PC-9 (cell line): Measurements from ENCODE around the gene MAST2. TPM values are rescaled to one million over a fixed set of nuclear protein-coding genes. Genes with fewer than 3 reads are reported as not detected.

Experiments
- BruUV-seq: library from RNA; stranded (reverse); fragments of 400-500 nt; replicated peaks from 2 replicates; lab custom pipeline; 2021; lab: Mats Ljungman, UMichigan
- CTCF ChIA-PET: fragments of 300-600 bp; sonication (Branson Sonifier 250); formaldehyde crosslinking; loops from one replicate; lab custom pipeline; 2022; ENCODE audit warnings: antibody characterized with exemption; lab: Charles Lee
- POLR2A ChIA-PET: fragments of 300-600 bp; sonication (Branson Sonifier 250); formaldehyde crosslinking; loops from one replicate; lab custom pipeline; 2022; ENCODE audit warnings: antibody characterized with exemption; ENCODE audit not compliant: unreplicated experiment; lab: Charles Lee
- DNase-seq, 2 experiments: peaks; one replicate each; pipeline versions ENCODE4 v3.0.0 to v3.0.0-alpha.2; 2015 to 2022; ENCODE audit warnings: mixed read lengths in 1 of 2
- H2AFZ ChIP-seq: fragments of 200-600 bp; sonication (generic); 2 replicates; pipeline ENCODE4 v1.8.1; 2017; ENCODE audit warnings: antibody characterized with exemption
- H3F3A ChIP-seq: fragments of 200-600 bp; sonication (generic); 2 replicates; pipeline ENCODE4 v1.8.1; 2017; ENCODE audit warnings: antibody characterized with exemption, mild to moderate bottlenecking, low read depth; ENCODE audit not compliant: insufficient read depth
- H3K27ac ChIP-seq: fragments of 200-600 bp; sonication (generic); 2 replicates; pipeline ENCODE4 v1.6.1; 2016; ENCODE audit warnings: mixed run types
- H3K27me3 ChIP-seq: fragments of 200-600 bp; sonication (generic); 2 replicates; pipeline ENCODE4 v1.6.1; 2016; ENCODE audit warnings: low read depth, mixed run types; ENCODE audit not compliant: insufficient read depth
- H3K36me3 ChIP-seq: fragments of 200-600 bp; sonication (generic); 2 replicates; pipeline ENCODE4 v1.6.1; 2016; ENCODE audit warnings: low read depth, mixed run types
- H3K4me1 ChIP-seq: fragments of 200-600 bp; sonication (generic); replicated peaks from 2 replicates; pipeline ENCODE4 v1.6.1; 2016; ENCODE audit warnings: mixed run types; ENCODE audit not compliant: insufficient read depth
- H3K4me2 ChIP-seq: fragments of 200-600 bp; sonication (generic); 2 replicates; pipeline ENCODE4 v1.6.1; 2017; ENCODE audit warnings: mixed run types
- H3K4me3 ChIP-seq: fragments of 200-600 bp; sonication (generic); 2 replicates; pipeline ENCODE4 v1.6.1; 2016; ENCODE audit warnings: mixed run types
- H3K79me2 ChIP-seq: fragments of 200-600 bp; sonication (generic); 2 replicates; pipeline ENCODE4 v1.6.1; 2017; ENCODE audit warnings: low read depth, mixed run types
- H3K9me2 ChIP-seq: fragments of 200-600 bp; sonication (generic); 2 replicates; pipeline ENCODE4 v1.8.1; 2017; ENCODE audit warnings: mild to moderate bottlenecking; ENCODE audit not compliant: insufficient read depth
- H3K9me3 ChIP-seq: fragments of 200-600 bp; sonication (generic); 2 replicates; pipeline ENCODE4 v1.8.1; 2016; ENCODE audit warnings: low read depth; ENCODE audit not compliant: insufficient read depth
- H4K20me1 ChIP-seq: fragments of 200-600 bp; sonication (generic); 2 replicates; pipeline ENCODE4 v1.8.1; 2017; ENCODE audit not compliant: insufficient read depth
- CTCF ChIP-seq: fragments of 200-600 bp; sonication (generic); conservative IDR thresholded peaks from 2 replicates; pipeline ENCODE4 v1.6.1; 2017; ENCODE audit warnings: mixed run types, antibody characterized with exemption, mild to moderate bottlenecking, moderate library complexity
- EZH2 ChIP-seq: fragments of 200-600 bp; sonication (generic); IDR thresholded peaks from 2 replicates; pipeline ENCODE4 v1.8.0; 2017; ENCODE audit warnings: antibody characterized with exemption, low read depth
- intact Hi-C: fragments of 100-400 bp; cut with micrococcal nuclease; formaldehyde crosslinking; loops from one replicate; pipeline ENCODE4 v1.10.0; 2022; ENCODE audit not compliant: unreplicated experiment
- total RNA-seq: library from RNA; stranded (reverse); gene quantifications from 2 replicates; pipeline ENCODE4 v1.2.3, GENCODE V29; 2021

Gene MAST2
- total RNA-seq, 1 experiment from 2014 or later, result 58.8 TPM

- intact Hi-C loops, result loop anchor here (2.0 kb wide), 1 partner anchor 291 kb away; no protein-coding TSS in a partner anchor
- ChIA-PET CTCF (no interaction called here), POLR2A (interaction anchor here (0.5 to 0.7 kb wide), 4 partner anchors 20 to 549 kb away, joined by 3 to 8 read pairs (median 4); no protein-coding TSS in a partner anchor)
- Histone ChIP-seq H3K36me3 (no peaks in the 10 kb centered on the region), H3K4me2 (peak overlapping the region; percentile 4), H3K9me3 (0 out of 2 replicates have a peak, but pooled peaks cover 4% of the 10 kb centered on the region), H3K27ac (peak overlapping the region; percentile 28), H4K20me1 (no peaks in the 10 kb centered on the region), H3K79me2 (no peaks in the 10 kb centered on the region), H3F3A (no peaks in the 10 kb centered on the region; the same call in 1 of the 2 replicates), H3K9me2 (no peaks in the 10 kb centered on the region), H2AFZ (no peak overlapping the region), H3K4me3 (no peak overlapping the region), H3K27me3 (no peaks in the 10 kb centered on the region), H3K4me1 (0 out of 2 replicates have a peak, but pooled peaks cover 9% of the 10 kb centered on the region)
- BruUV-seq, result TSS peak; percentile 89
- no peak for TF ChIP-seq CTCF
- no peak for TF ChIP-seq EZH2
- peak; percentile 42 to 74 for DNase-seq
These were observed 88.8 kb downstream of the MAST2 start for GRCh38 chr1:45892068-45892785.

DNA sequence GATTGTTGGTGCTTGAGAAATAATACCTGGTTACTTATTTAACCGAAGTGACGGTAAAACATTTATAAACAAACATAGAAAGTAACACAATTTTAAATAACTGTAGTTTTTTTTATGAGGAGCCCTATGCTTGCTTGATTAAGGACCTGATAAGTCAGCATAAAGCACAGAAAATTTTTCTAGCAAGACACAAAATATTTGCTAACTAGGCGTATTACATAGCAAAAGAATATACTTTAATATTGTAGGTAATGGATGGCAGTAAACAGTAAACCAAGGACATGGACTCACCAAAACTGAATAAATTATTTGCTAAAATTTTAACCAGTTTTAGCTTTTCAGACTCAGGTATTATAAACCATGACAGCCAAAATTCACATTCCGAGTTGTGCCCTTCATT is 90.9 kb downstream of the MAST2 start:
- no peak overlapping the region for H2AFZ ChIP-seq
- H3K79me2 ChIP-seq, result no peaks in the 10 kb centered on the region
- intact Hi-C loops, result no loop called here
- no peaks in the 10 kb centered on the region for H4K20me1 ChIP-seq
- no peak overlapping the region for H3K4me2 ChIP-seq
- no peak overlapping the region for H3K27ac ChIP-seq
- ChIA-PET CTCF (no interaction called here), POLR2A (no interaction called here)
- 0 out of 2 replicates have a peak, but pooled peaks cover 9% of the 10 kb centered on the region for H3K4me1 ChIP-seq
- 0 out of 2 replicates have a peak, but pooled peaks cover 4% of the 10 kb centered on the region for H3K9me3 ChIP-seq
- H3K9me2 ChIP-seq, result no peaks in the 10 kb centered on the region
- H3F3A ChIP-seq, result no peaks in the 10 kb centered on the region; the same call in 1 of the 2 replicates
- DNase-seq, result no peak
- TF ChIP-seq CTCF, result no peak
- no TSS peak for BruUV-seq
- no peaks in the 10 kb centered on the region for H3K27me3 ChIP-seq
- H3K36me3 ChIP-seq, result no peaks in the 10 kb centered on the region
- H3K4me3 ChIP-seq, result no peak overlapping the region

GRCh38 chr1:45894921-45895320 is 91.5 kb downstream of the MAST2 start:
- intact Hi-C loops, result no loop called here

More at GRCh38 chr1:45894921-45895320, 91.5 kb downstream of the MAST2 start:
- Histone ChIP-seq H4K20me1 (no peaks in the 10 kb centered on the region), H3K9me2 (no peaks in the 10 kb centered on the region), H3K27ac (no peak overlapping the region), H3K4me3 (no peak overlapping the region), H3K36me3 (no peaks in the 10 kb centered on the region), H3K4me2 (no peak overlapping the region), H3K27me3 (no peaks in the 10 kb centered on the region), H2AFZ (no peak overlapping the region), H3F3A (no peaks in the 10 kb centered on the region; the same call in 1 of the 2 replicates), H3K79me2 (no peaks in the 10 kb centered on the region), H3K9me3 (0 out of 2 replicates have a peak, but pooled peaks cover under 1% of the 10 kb centered on the region), H3K4me1 (0 out of 2 replicates have a peak, but pooled peaks cover 9% of the 10 kb centered on the region)
- no peak for DNase-seq
- CTCF ChIA-PET, result interaction anchor here (0.7 kb wide), 1 partner anchor 233 kb away, joined by 4 read pairs; no protein-coding TSS in a partner anchor
- POLR2A ChIA-PET, result interaction anchor here (0.6 kb wide), 1 partner anchor 378 kb away, joined by 4 read pairs; no protein-coding TSS in a partner anchor
- no peak for TF ChIP-seq CTCF
- no peak for TF ChIP-seq EZH2
- no TSS peak for BruUV-seq
